NCI-H1048 (cell line): ENCODE data around the gene MTOR.

Experiments
- DNase-seq: peaks from one replicate; lab custom pipeline; 2025; lab: John Stamatoyannopoulos, UW

MTOR gene

DNA sequence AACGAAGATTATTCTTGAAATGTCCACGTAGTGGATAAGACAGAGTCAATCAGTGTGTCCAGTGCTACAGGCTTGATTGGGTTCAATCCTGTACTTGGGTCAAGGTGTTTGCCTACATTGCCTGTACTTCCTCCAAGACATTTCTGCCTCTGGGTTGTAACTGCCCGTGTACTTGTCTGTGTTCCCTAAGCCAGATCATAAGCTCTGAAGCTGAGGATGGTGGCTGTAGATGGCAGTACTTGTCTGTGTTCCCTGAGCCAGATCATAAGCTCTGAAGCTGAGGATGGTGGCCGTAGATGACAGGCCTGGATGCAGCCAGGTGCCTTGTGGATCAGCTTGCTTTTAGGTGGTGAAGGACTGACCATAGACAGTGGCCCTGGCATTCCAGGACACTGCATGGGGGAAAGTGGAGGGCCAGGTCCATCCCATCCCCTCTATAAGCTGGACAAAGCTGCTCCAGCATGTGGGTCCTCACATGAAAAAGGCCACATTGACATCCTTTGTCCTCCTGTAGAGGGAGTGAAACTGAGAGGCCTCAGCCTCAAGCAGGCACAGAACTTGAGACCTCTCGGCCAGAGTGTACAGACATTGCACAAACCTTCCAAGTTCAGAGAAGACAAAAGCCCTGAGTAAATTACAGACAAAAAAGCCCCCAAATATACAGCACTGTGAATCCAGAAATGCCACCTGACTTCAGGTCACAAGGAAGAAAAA is 200.5 kb downstream of the MTOR start:
- no peak for DNase-seq

DNA sequence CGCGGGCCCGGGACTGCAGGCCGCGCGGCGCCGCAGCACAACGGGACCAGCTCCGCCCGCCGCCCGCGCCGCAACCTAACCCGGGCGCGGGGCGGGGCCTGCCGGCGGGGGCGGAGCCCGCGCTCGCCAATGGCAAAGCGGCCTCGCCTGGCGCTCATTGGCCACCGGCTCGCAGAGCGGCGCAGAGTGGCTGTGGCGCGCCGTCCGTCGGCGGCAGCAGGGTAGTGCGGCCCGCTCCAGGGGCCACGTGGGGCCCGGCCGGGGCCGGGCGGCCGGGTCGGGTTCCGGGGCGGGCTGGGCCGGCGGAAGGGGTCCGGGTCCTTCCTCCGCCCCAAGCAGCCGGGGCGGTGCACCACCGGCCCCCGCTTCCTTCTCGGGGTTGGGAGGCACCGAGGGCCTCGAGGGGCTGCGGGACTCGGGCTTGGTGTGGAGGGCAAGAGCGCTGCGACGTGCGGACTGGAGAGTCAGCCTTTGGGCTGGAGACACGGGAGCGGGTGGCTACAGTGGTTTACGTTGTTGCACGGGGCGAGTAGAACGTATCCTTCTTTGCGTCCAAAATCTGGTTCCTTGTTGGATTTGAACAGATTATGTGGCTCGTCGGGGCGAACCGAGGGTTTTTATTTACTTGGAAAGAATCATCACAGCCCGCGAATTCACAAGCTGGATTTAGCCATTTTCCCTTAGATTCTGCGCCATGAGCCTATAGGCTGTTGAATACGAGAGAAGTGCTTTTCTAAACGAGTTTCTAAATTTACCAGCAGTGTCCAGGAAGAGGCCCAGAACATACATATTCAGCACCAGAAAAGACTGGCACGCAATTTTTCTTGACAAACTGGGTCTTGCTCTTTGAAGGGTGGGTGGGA is 202.2 kb downstream of the MTOR start, which contains the start of gene SRM:
Gene SRM, minus strand, starts transcription at position 51 of the 863 bp plus-strand sequence. CDS start 75 bp downstream, outside the sequence.
- DNase-seq = peak; percentile 66

DNA sequence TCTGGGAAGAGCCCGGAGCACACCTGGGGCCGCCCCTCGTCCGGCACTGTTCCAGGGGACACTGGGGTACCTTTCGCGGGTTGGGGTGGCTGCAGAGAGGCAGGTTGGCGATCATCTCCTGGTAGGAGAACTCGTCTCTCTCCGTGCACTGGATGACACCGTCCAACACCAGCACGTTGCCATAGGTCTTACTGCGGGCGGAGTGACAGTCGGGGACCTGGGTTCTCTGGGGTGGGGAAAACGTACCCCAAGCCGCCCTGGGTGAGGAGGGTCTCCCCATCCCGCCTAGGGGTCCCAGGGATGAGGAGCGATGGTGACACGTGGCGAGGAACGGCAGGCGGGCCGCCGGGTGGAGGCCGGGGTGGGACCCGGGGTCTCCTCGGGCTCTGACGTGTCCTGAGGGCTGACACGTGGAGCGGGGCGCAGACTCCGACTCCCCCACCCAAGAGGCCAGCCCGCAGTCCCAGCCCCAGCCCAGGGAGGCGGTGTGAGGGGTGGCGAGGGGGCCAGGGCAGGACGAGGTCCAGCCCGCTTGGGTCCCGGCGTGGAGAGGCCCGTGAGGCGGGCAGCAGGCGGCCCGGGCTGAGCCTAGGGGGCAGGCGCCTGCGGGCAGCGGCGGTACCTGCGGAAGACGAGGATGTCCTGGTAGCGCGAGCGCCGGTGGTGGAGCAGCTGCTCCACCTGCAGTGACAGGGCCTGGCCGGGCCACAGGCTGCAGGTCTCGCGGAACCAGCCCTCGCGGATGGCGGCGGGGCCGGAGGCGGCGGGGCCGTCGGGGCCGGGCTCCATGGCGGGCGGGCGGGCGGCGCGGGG is 203.0 kb downstream of the MTOR start:
- no peak for DNase-seq

DNA sequence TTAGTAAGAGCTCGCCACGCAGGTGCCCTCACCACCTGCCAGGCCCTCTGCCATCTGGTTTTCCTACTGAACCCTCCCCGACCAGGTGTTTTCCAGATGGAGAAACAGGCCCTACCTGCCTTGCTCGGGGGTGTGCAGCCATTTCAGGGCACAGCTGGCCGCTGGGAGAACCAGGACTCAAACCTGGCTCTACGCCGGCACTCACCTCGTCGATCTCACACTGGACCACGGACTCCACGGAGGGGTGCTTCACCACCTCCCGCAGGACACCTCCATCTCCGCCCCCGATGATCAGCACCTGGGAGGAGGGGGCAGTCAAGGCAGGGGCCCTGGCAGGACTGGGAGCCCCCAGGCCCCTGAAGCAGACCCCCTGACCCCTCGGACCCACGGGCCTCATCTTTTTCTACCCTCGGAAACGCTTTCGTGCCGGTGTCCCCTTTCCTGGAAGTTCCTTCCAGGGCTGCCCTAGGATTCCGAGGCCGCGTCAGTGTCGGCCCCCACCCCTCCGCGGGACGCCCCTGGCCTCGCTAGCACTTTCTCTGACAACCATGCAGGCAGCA is 203.7 kb downstream of the MTOR start:
- DNase-seq = no peak

DNA sequence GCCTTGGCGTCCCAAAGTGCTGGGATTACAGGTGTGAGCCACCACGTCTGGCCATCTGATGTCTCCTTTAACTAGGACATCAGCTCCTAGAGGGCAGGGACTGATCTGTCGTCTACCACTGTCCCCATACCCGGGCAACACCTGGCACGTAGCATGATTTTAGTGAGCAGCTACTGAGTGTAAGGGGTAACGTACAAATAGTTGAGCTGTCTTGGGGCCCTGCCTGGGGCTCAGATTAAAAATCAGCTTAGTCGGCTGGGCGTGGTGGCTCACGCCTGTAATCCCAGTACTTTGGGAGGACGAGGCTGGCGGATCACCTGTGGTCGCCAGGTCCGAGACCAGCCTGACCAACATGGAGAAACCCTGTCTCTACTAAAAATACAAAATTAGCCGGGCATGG is 204.3 kb downstream of the MTOR start:
- DNase-seq = no peak

DNA sequence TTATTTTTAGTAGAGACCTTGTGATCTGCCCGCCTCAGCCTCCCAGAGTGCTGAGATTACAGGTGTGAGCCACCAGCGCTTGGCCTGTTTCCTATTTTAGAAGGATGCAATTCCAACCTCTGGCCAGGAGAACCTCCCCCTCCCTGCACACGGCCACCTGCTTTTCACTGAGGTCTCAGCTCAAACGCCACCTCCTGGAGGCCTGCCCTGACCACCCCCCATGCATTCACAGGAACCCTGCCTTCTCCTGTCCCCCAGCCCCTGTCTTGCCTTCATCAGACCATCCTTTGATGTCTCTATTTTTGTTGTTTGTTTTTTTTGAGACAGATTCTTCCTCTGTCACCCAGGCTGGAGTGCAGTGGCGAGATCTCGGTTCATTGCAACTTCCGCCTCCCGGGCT is 204.9 kb downstream of the MTOR start:
- no peak for DNase-seq
